K562 (cell line): ENCODE results near the gene TKT. TPM values are rescaled to one million over a fixed set of nuclear protein-coding genes. Genes with fewer than 3 reads are reported as not detected.

Experiments
- ATAC-seq: fragments of 200-7000 bp; cut with Tn5 transposase; 3 replicates; pipeline ENCODE4 v1.9.1; 2020; ENCODE audit warnings: moderate library complexity
- BruUV-seq: library from RNA; stranded (reverse); fragments of 400-500 nt; replicated peaks from 2 replicates; lab custom pipeline; 2021; lab: Mats Ljungman, UMichigan
- CTCF ChIA-PET: fragments of 300-600 bp; formaldehyde crosslinking; extraction: SDS; loops from one replicate; lab custom pipeline; 2021; ENCODE audit warnings: low intra/inter-chr PET ratio; lab: Yijun Ruan, JAX
- POLR2A ChIA-PET: fragments of 300-600, 350-650 bp; sonication (Branson Sonifier 250); formaldehyde crosslinking; extraction: SDS; loops from one replicate; lab custom pipeline; 2021; ENCODE audit warnings: antibody characterized with exemption, inconsistent platforms; lab: Yijun Ruan, JAX
- DNase-seq, 4 experiments: peaks; one replicate each; pipeline versions ENCODE4 v3.0.0 to v3.0.0-alpha.2; 2011 to 2018; ENCODE audit warnings: low spot score in 3 of 4, mixed read lengths in 3 of 4; ENCODE audit errors: extremely low read depth in 1 of 4
- FAIRE-seq: peaks from 2 replicates; lab custom pipeline; 2011; peaks lifted over from hg19 to GRCh38; lab: Jason Lieb, UNC
- H2AFZ ChIP-seq: 2 replicates; pipeline ENCODE4 v1.6.0; 2011; ENCODE audit warnings: low read depth, low read length, control low read depth, inconsistent platforms
- H3K27ac ChIP-seq: fragments of 200-600 bp; 3 replicates; pipeline ENCODE4 v1.8.0; 2011; ENCODE audit warnings: low read depth, mild to moderate bottlenecking, control low read depth, inconsistent platforms, low read length, moderate library complexity, mixed read lengths; ENCODE audit errors: extremely low read depth
- H3K27me3 ChIP-seq, 2 experiments: fragments of 300-600 bp in 1 of 2; 2 replicates in 1 of 2; 3 replicates in 1 of 2; pipeline versions ENCODE4 v1.6.0 to v1.8.0; 2011; ENCODE audit warnings: inconsistent platforms in 2 of 2, low read length in 2 of 2, mild to moderate bottlenecking in 1 of 2, mixed read lengths in 1 of 2, moderate library complexity in 1 of 2; ENCODE audit not compliant: control insufficient read depth in 2 of 2, insufficient read depth in 2 of 2
- H3K36me3 ChIP-seq: fragments of 300-600 bp; 3 replicates; pipeline ENCODE4 v1.8.0; 2011; ENCODE audit warnings: mild to moderate bottlenecking, low read length, inconsistent platforms; ENCODE audit not compliant: control insufficient read depth, insufficient read depth
- H3K4me1 ChIP-seq, 2 experiments: fragments of 200-600 bp in 1 of 2; replicated peaks in 1 of 2; 2 replicates in 1 of 2; 3 replicates in 1 of 2; pipeline versions ENCODE4 v1.5.1 to v1.8.0; 2011; ENCODE audit warnings: inconsistent platforms in 2 of 2, low read length in 2 of 2, mild to moderate bottlenecking in 1 of 2, mixed read lengths in 1 of 2, moderate library complexity in 1 of 2; ENCODE audit not compliant: control insufficient read depth in 2 of 2, insufficient read depth in 2 of 2
- H3K4me2 ChIP-seq: 2 replicates; pipeline ENCODE4 v1.6.1; 2011; ENCODE audit warnings: low read length, control low read depth, inconsistent platforms, mixed read lengths; ENCODE audit not compliant: insufficient read depth
- H3K4me3 ChIP-seq: fragments of 200-600 bp; sonication (generic), shearing (Covaris generic); 2 replicates; pipeline ENCODE4 v1.5.1; 2016; ENCODE audit warnings: control low read depth, inconsistent platforms
- H3K79me2 ChIP-seq: fragments of 200-600 bp; 3 replicates; pipeline ENCODE4 v1.8.0; 2011; ENCODE audit warnings: low read length, inconsistent platforms; ENCODE audit not compliant: control insufficient read depth, insufficient read depth
- H3K9ac ChIP-seq, 2 experiments: 2 replicates each; pipeline versions ENCODE4 v1.6.0 to v1.6.1; 2011; ENCODE audit warnings: low read depth in 2 of 2, low read length in 2 of 2, control low read depth in 1 of 2, inconsistent platforms in 1 of 2, mild to moderate bottlenecking in 1 of 2, mixed read lengths in 1 of 2; ENCODE audit not compliant: insufficient read depth in 1 of 2
- H3K9me1 ChIP-seq: one replicate; pipeline ENCODE4 v1.6.0; 2011; ENCODE audit warnings: inconsistent platforms, mild to moderate bottlenecking, low read length, moderate library complexity; ENCODE audit not compliant: control insufficient read depth, insufficient read depth
- H3K9me3 ChIP-seq: replicated peaks from 2 replicates; pipeline ENCODE4 v1.5.1; 2011; ENCODE audit warnings: low read depth, low read length, inconsistent platforms; ENCODE audit not compliant: control insufficient read depth, insufficient read depth
- H4K20me1 ChIP-seq: replicated peaks from 2 replicates; pipeline ENCODE4 v1.6.1; 2011; ENCODE audit warnings: low read length, inconsistent platforms, mixed read lengths; ENCODE audit not compliant: control insufficient read depth, insufficient read depth
- ARHGAP35 ChIP-seq: fragments of 450-650 bp; IDR thresholded peaks from 2 replicates; pipeline ENCODE4 v1.6.1; 2018; ENCODE audit not compliant: partially characterized antibody
- CREM ChIP-seq: IDR thresholded peaks from 2 replicates; pipeline ENCODE4 v1.6.1; 2014; ENCODE audit warnings: antibody characterized with exemption, low read depth
- ERF ChIP-seq: fragments of 450-650 bp; formaldehyde crosslinking; IDR thresholded peaks from 2 replicates; pipeline ENCODE4 v1.4.0; 2020; ENCODE audit warnings: mild to moderate bottlenecking, mixed read lengths
- ESRRB ChIP-seq: fragments of 250-450 bp; sonication (Bioruptor Pico); IDR thresholded peaks from 2 replicates; pipeline ENCODE4 v1.5.0; 2020; ENCODE audit warnings: mild to moderate bottlenecking, moderate library complexity, borderline replicate concordance
- EWSR1 ChIP-seq: fragments of 450-650 bp; IDR thresholded peaks from 2 replicates; pipeline ENCODE4 v1.6.1; 2018; ENCODE audit warnings: borderline replicate concordance, mild to moderate bottlenecking, low read depth, moderate library complexity; ENCODE audit not compliant: partially characterized antibody
- GATA2 ChIP-seq: sonication (generic); formaldehyde crosslinking; IDR thresholded peaks from 2 replicates; pipeline ENCODE4 v1.4.0; 2020; ENCODE audit warnings: mild to moderate bottlenecking, missing genetic modification reagents
- HDAC8 ChIP-seq: fragments of 450-650 bp; IDR thresholded peaks from 2 replicates; pipeline ENCODE4 v1.6.1; 2016; ENCODE audit warnings: mild to moderate bottlenecking, missing genetic modification characterization, moderate library complexity, missing compliant biosample characterization
- MBD2 ChIP-seq: sonication (generic); IDR thresholded peaks from 2 replicates; pipeline ENCODE4 v1.6.1; 2016; ENCODE audit warnings: low read depth, borderline replicate concordance
- NCOA1 ChIP-seq: fragments of 450-650 bp; IDR thresholded peaks from 2 replicates; pipeline ENCODE4 v1.6.1; 2016; ENCODE audit warnings: low read depth
- NFYB ChIP-seq: IDR thresholded peaks from 2 replicates; pipeline ENCODE4 v1.6.1; 2011; ENCODE audit warnings: mild to moderate bottlenecking, moderate library complexity; ENCODE audit not compliant: insufficient read length; ENCODE audit errors: extremely low read depth
- SIX5 ChIP-seq, 2 experiments: IDR thresholded peaks; 2 replicates each; pipeline ENCODE4 v1.6.1; 2011; ENCODE audit warnings: low read length in 2 of 2, borderline replicate concordance in 1 of 2, low read depth in 1 of 2, mild to moderate bottlenecking in 1 of 2, moderate library complexity in 1 of 2; ENCODE audit not compliant: insufficient read depth in 1 of 2
- TAL1 ChIP-seq: fragments of 450-650 bp; IDR thresholded peaks from 2 replicates; pipeline ENCODE4 v1.6.1; 2016; ENCODE audit warnings: mild to moderate bottlenecking
- TRIM28 ChIP-seq: fragments of 450-650 bp; IDR thresholded peaks from 2 replicates; pipeline ENCODE4 v1.6.1; 2017
- ZNF57 ChIP-seq: fragments of 450-650 bp; formaldehyde crosslinking; IDR thresholded peaks from 2 replicates; pipeline ENCODE4 v1.4.0; 2020; ENCODE audit warnings: mild to moderate bottlenecking, moderate library complexity
- ZNF696 ChIP-seq: fragments of 250-450 bp; sonication (Bioruptor Pico); conservative IDR thresholded peaks from 2 replicates; pipeline ENCODE4 v1.4.0; 2020; ENCODE audit warnings: mild to moderate bottlenecking, moderate library complexity
- WGBS: fragments of 100-300 bp; shearing (Covaris generic); methylation state at CpG from one replicate; pipeline ENCODE4 v1.1.6; 2016; ENCODE audit warnings: low coverage, mixed read lengths; ENCODE audit not compliant: insufficient coverage; ENCODE audit errors: missing lambda C conversion rate; 5-methylcytosine and 5-hydroxymethylcytosine counted together
- in situ Hi-C: fragments of 300-500 bp; cut with MboI; formaldehyde crosslinking; loops from 4 replicates; pipeline ENCODE4 v1.15.0; 2018; ENCODE audit warnings: inconsistent platforms, mixed read lengths
- intact Hi-C: fragments of 100-400 bp; cut with micrococcal nuclease; formaldehyde crosslinking; loops from 2 replicates; pipeline ENCODE4 v1.14.2; 2022
- polyA plus RNA-seq, 8 experiments: library from polyadenylated mRNA; depleted of rRNA in 4 of 8; stranded (reverse) in 5 of 8; unstranded in 3 of 8; fragments of >200 nt; fragmentation: Nextera tagmentation in 2 of 8; fragmentation: Illumina TruSeq in 1 of 8; extraction: Ambion mirVana in 2 of 8; extraction: Trizol in 1 of 8; gene quantifications; 2 replicates each; pipeline versions ENCODE4 v1.2.1 to v1.2.3, GENCODE V29; 2011 to 2014; ENCODE audit warnings: inconsistent platforms in 1 of 8, missing spikeins in 1 of 8
- total RNA-seq, 7 experiments: library from RNA; depleted of rRNA in 6 of 7; stranded (reverse); fragments of >200 nt in 6 of 7; fragmentation: Illumina TruSeq in 2 of 7; extraction: Trizol in 2 of 7; gene quantifications; 2 replicates each; pipeline versions ENCODE4 v1.2.1 to v1.2.3, GENCODE V29; 2011 to 2021; ENCODE audit warnings: low replicate concordance in 1 of 7
- TF ChIP-seq, protein P1 (sequence below), 2 experiments: fragments of 450-650 bp; formaldehyde crosslinking in 1 of 2; IDR thresholded peaks; 2 replicates each; pipeline versions ENCODE4 v1.4.0 to v1.6.1; 2014 to 2020; ENCODE audit warnings: mild to moderate bottlenecking in 2 of 2, borderline replicate concordance in 1 of 2, low read depth in 1 of 2

The TKT gene
- total and polyA plus RNA-seq, 9 of the 15 experiments (the other 6 are each of a cell fraction or from before 2014, with no cell fraction given): 58.1 to 401 (median 187) TPM

DNA sequence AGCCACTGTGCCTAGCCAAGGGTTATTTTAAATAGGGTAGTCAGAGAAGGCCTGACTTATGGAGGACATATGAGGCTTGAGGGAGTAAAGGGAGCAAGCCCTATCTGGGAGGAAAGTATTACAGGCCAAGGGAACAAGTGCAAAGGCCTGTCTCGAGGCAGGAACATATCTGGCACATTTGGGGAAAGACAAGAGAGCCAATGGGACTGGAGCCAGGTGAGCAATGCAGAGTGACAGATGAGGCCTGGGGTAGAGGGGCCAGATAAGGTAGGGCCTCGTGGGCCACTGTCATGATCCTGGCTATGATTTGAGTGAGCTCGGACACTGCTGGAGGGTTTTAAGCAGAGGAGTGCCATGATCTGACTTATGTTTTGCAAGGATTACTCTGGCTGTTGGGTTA lies 47.7 kb upstream of the TKT start:
- Histone ChIP-seq H3K4me2 (no peak overlapping the region), H3K4me3 (no peak overlapping the region), H3K27ac (no peak overlapping the region), H3K9me3 (no peaks in the 10 kb centered on the region), H3K9me1 (no peaks in the 10 kb centered on the region), H3K79me2 (no peaks in the 10 kb centered on the region), H2AFZ (no peak overlapping the region), H3K9ac (no peak overlapping the region), H3K27me3 (no peaks in the 10 kb centered on the region), H4K20me1 (no peaks in the 10 kb centered on the region), H3K36me3 (peaks cover 41% of the 10 kb centered on the region; the same call in 2 of the 3 replicates), H3K4me1 (no peaks in the 10 kb centered on the region)
- WGBS: 66% methylated on average over 3 of the region's 3 CpGs
- intact Hi-C loops: no loop called here
- FAIRE-seq (no peak), DNase-seq (no peak), ATAC-seq (no peak)
- BruUV-seq: no TSS peak
- CTCF ChIA-PET: no interaction called here
- in situ Hi-C loops: no loop called here
- POLR2A ChIA-PET: no interaction called here
- TF ChIP-seq ZNF696: no peak
- TF ChIP-seq ERF (CRISPR knock-in tag): no peak
- no peak for TF ChIP-seq NFYB
- no peak for TF ChIP-seq ESRRB (CRISPR knock-in tag)
- TF ChIP-seq NCOA1: no peak
- no peak for TF ChIP-seq MBD2
- TF ChIP-seq HDAC8 (tag): no peak
- no peak for TF ChIP-seq ARHGAP35
- TF ChIP-seq, protein P1, sequence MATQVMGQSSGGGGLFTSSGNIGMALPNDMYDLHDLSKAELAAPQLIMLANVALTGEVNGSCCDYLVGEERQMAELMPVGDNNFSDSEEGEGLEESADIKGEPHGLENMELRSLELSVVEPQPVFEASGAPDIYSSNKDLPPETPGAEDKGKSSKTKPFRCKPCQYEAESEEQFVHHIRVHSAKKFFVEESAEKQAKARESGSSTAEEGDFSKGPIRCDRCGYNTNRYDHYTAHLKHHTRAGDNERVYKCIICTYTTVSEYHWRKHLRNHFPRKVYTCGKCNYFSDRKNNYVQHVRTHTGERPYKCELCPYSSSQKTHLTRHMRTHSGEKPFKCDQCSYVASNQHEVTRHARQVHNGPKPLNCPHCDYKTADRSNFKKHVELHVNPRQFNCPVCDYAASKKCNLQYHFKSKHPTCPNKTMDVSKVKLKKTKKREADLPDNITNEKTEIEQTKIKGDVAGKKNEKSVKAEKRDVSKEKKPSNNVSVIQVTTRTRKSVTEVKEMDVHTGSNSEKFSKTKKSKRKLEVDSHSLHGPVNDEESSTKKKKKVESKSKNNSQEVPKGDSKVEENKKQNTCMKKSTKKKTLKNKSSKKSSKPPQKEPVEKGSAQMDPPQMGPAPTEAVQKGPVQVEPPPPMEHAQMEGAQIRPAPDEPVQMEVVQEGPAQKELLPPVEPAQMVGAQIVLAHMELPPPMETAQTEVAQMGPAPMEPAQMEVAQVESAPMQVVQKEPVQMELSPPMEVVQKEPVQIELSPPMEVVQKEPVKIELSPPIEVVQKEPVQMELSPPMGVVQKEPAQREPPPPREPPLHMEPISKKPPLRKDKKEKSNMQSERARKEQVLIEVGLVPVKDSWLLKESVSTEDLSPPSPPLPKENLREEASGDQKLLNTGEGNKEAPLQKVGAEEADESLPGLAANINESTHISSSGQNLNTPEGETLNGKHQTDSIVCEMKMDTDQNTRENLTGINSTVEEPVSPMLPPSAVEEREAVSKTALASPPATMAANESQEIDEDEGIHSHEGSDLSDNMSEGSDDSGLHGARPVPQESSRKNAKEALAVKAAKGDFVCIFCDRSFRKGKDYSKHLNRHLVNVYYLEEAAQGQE (IDR thresholded peaks at IDR 0.05; ENCODE audit: borderline replicate concordance): no peak
- TF ChIP-seq, protein P1 (CRISPR knock-in tag; IDR thresholded peaks at IDR 0.05; ENCODE audit: low read depth): no peak
- TF ChIP-seq TAL1: no peak
- TF ChIP-seq EWSR1: no peak
- TF ChIP-seq CREM: no peak
- no peak for TF ChIP-seq GATA2 (CRISPR knock-in tag)
- no peak for TF ChIP-seq ZNF57 (CRISPR knock-in tag)
- TF ChIP-seq TRIM28: no peak
- no peak for TF ChIP-seq SIX5 (IDR thresholded peaks at IDR 0.05; ENCODE audit: borderline replicate concordance in 1 of 2, insufficient read depth in 1 of 2, low read depth in 1 of 2, low read length in 2 of 2)
